ENCODE results near the gene ETFBKMT.

GRCh38 chr12:31629756-31630732, 29.4 kb upstream of the ETFBKMT start:
- TF ChIP-seq EZH2 (optimal IDR thresholded peaks at IDR 0.05; ENCODE audit: low read depth, low read length) (no peak), CTCF (IDR thresholded peaks at IDR 0.05; ENCODE audit: low read length) (no peak), EZH2phosphoT487 (IDR thresholded peaks at IDR 0.05; ENCODE audit: low read length) (no peak)
